ENCODE measurements around the gene OR10J1.

GRCh38 chr1:159465191-159465603 is 25.7 kb downstream of the OR10J1 start:
- no peak for TF ChIP-seq CTCF (conservative IDR thresholded peaks at IDR 0.05; ENCODE audit: low read length)
- no peak for TF ChIP-seq EZH2phosphoT487 (IDR thresholded peaks at IDR 0.05; ENCODE audit: borderline replicate concordance)
